GM19240 (cell line): ENCODE measurements around the gene METTL24.

Source experiments
- DNase-seq: peaks from one replicate; pipeline ENCODE4 v3.0.0; 2011; ENCODE audit warnings: low spot score; ENCODE audit not compliant: insufficient read length

METTL24 gene

GRCh38 chr6:110357664-110358552 is at the start of gene METTL24:
Gene METTL24 (minus strand): TSS chr6:110358349. CDS start chr6:110358272, 77 bp downstream.
- no peak for DNase-seq

- DNase-seq, result no peak
Measured at GRCh38 chr6:110404607-110405006, 46.5 kb upstream of the METTL24 start.

GRCh38 chr6:110401585-110402176 is 43.5 kb upstream of the METTL24 start:
- DNase-seq, result no peak

GRCh38 chr6:110400208-110400607 is 42.1 kb upstream of the METTL24 start:
- DNase-seq, result no peak

- DNase-seq, result no peak
Measured at GRCh38 chr6:110399219-110400071, 41.3 kb upstream of the METTL24 start.

GRCh38 chr6:110398778-110399177 is 40.6 kb upstream of the METTL24 start:
- DNase-seq, result no peak

GRCh38 chr6:110395221-110395620 is 37.1 kb upstream of the METTL24 start:
- DNase-seq, result no peak

- DNase-seq, result no peak
Measured at GRCh38 chr6:110394409-110394808, 36.3 kb upstream of the METTL24 start.

GRCh38 chr6:110392727-110393126 is 34.6 kb upstream of the METTL24 start:
- no peak for DNase-seq

- no peak for DNase-seq
Measured at GRCh38 chr6:110390404-110390803, 32.3 kb upstream of the METTL24 start.

- no peak for DNase-seq
Measured at GRCh38 chr6:110389689-110390382, 31.7 kb upstream of the METTL24 start.

GRCh38 chr6:110387986-110388385 is 29.8 kb upstream of the METTL24 start:
- DNase-seq, result no peak

- DNase-seq, result no peak
Measured at GRCh38 chr6:110385458-110385863, 27.3 kb upstream of the METTL24 start.

- DNase-seq, result no peak
Measured at GRCh38 chr6:110378552-110378951, 20.4 kb upstream of the METTL24 start.

- no peak for DNase-seq
Measured at GRCh38 chr6:110369066-110369465, 10.9 kb upstream of the METTL24 start.

GRCh38 chr6:110368284-110368683 is 10.1 kb upstream of the METTL24 start:
- DNase-seq, result no peak

GRCh38 chr6:110367825-110368224 is 9.7 kb upstream of the METTL24 start:
- no peak for DNase-seq

- DNase-seq, result no peak
Measured at GRCh38 chr6:110366975-110367374, 8.8 kb upstream of the METTL24 start.

GRCh38 chr6:110366256-110366655 is 8.1 kb upstream of the METTL24 start:
- DNase-seq, result no peak

GRCh38 chr6:110364364-110365105 is 6.4 kb upstream of the METTL24 start:
- DNase-seq, result no peak

GRCh38 chr6:110363748-110364147 is 5.6 kb upstream of the METTL24 start:
- DNase-seq, result no peak
